GM23248 (cell line): ENCODE results near the gene ABCC4.

Experiments
- EZH2 ChIP-seq: fragments of 200-600 bp; sonication (generic); IDR thresholded peaks from 2 replicates; pipeline ENCODE4 v1.6.1; 2018; ENCODE audit warnings: antibody characterized with exemption, mild to moderate bottlenecking; ENCODE audit not compliant: insufficient read depth, poor library complexity, severe bottlenecking
- EZH2phosphoT487 ChIP-seq: fragments of 200-600 bp; sonication (generic); IDR thresholded peaks from 2 replicates; pipeline ENCODE4 v1.6.1; 2018; ENCODE audit warnings: antibody characterized with exemption, moderate library complexity, mild to moderate bottlenecking, low read depth; ENCODE audit not compliant: insufficient read depth

DNA sequence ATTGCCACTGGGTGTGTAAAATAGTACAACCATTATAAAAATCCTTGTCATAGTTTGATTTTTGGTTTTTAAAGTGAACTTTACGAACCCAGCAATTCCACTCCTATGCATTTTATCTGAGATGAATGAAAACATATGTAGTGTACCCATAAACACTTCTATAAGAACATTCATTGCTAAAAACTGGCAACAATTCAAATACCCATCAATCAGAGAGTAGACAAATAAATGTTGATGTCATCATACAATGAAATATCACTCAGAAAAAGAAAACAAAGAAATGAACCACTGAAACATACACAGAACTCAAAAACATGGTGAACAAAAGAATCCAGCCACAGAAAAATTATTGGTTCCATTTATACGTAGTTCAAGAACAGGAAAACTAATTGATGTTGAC lies 202.3 kb downstream of the ABCC4 start:
- no peak for TF ChIP-seq EZH2phosphoT487
- TF ChIP-seq EZH2 = no peak
